ENCODE results near the gene NRM.
"Not testable (repeated sequence)": the region's sequence is repeated elsewhere in the genome, so short reads cannot be mapped to it uniquely, and the experiment has no call there.

Gene NRM

DNA sequence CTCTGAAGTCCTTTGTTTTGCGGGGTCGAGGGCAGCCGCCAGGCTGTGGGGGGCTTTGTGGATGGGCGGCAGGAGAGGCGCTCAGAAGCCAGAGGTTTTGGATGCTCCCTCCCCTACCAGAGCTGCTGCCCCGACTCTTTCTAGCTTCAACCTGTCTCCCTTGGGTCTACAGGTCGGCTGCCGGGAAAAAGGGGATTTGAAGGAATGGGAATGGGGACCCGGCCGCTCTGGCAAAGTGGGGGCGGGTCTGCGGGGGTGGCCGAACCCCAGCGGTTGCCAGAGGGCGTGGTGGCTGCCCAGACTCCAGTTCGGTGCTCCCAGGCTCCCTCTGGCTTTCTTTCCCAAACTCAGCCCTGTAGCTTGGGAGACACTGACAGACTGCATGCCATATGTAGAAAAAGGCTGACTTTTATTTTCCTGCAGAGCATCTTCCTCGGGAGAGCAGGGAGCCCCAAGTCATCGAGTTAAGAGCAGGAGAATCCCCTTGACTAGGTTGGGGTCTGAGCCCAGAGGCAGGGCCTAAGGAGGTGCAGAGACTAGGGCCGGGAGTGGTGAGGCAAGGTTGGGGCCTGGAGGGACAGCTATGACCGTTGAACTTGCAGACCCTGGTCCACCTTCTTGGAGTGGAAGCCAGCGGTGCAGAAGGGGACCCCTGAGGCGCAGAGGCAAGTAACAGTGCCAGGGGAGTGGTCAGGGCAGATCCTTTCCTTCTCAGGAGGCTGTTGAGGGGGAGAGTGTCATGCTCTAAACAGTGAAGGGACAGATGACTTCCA lies 2.9 kb downstream of the NRM start:
- DNase-seq: no peak

- DNase-seq: peak; percentile 32
Measured at GRCh38 chr6:30686908-30687658, 3.7 kb downstream of the NRM start.

DNA sequence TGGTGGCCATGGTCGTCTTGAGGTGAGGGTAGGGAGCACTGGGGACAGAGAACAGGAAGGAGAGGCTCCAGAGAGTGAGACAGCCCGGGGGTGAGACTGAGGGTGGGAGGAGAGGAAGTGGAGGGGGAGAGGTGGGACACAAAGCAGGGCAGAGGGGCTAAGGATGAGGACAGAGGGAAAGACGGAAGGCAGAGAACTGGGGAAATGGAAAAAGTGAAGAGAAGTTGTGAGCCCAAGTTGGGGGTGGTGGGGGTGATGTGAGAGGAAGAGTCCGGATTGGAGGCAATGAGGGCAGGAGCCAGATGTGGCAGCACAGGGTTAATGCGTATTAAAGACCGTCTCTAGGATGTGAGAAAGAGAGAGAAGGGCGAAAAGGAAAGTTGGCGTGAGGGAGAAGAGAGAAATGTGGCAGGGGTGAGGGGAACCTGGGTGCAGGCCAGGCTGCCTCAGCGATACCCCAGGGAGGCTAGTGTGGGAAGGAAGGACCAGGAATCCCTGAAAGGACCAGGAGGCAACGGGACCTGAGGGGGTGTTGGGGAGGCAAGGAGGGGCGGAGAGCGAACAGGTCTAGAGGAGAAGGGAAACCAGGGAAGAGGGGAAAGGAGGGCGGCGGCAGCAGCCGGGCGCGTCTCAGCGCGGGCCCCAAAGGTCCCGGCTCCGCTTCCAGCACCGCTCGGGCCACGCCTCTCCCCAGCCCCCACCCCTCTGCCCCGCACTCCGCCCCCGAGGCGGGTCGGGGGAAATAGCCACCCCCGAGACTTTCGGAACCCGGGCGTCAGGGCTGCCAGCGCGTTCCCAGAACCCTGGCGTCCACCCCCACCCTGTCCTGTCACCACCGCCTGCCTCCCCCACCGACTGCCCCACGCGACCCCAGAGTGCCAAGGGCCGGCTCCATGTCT lies 4.5 kb downstream of the NRM start, which contains the start of gene PPP1R18:
TSS of gene PPP1R18 (minus strand) at position 637 of the 899 bp plus-strand sequence. CDS start at position 10, 627 bp downstream.
- no peak for DNase-seq

DNA sequence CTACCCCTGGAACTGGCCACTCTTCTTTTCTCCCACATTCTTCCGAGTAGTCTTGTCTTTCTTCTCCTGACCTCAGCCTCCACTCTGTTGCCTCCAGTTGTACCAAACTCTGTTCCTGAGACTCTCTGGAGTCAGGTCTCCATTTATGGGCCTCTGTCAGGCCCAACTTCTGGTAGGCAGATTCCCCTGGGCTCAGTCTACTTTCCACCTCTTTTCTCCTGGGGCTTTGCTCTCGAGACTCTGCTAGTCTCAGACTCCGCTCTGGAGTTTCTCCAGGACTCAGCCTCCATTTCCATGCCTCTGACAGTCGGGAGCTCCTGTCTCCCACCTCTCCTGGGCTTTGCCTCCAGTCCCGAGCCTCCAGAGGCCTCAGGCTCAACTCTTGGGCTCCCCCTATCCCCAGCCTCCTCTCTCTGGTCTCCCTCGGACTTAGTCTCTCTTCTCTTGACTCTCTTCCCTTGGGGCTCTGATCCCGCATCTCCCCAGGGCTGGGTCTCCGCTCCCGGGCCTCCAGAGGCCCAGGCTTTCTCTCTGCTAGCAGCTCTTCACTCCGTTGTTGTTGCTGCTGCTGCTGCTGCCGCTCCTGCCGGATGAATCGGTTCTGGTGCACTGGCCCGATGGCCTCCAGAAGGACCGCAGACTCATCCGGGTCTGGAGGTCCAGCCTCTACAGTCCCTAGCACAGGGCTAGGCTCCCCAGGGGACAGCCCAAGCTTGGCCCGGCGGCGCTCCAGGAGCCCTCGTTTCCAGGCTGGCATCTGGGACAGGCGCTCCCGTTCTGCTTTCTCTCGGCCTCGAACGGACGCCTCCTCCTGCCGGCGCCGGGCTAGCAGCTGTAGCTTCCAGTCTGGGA lies 5.4 kb downstream of the NRM start:
- no peak for DNase-seq

- no peak for DNase-seq
Measured at GRCh38 chr6:30684386-30685156, 6.2 kb downstream of the NRM start.

GRCh38 chr6:30683980-30684338 lies 6.8 kb downstream of the NRM start:
- DNase-seq: no peak

DNA sequence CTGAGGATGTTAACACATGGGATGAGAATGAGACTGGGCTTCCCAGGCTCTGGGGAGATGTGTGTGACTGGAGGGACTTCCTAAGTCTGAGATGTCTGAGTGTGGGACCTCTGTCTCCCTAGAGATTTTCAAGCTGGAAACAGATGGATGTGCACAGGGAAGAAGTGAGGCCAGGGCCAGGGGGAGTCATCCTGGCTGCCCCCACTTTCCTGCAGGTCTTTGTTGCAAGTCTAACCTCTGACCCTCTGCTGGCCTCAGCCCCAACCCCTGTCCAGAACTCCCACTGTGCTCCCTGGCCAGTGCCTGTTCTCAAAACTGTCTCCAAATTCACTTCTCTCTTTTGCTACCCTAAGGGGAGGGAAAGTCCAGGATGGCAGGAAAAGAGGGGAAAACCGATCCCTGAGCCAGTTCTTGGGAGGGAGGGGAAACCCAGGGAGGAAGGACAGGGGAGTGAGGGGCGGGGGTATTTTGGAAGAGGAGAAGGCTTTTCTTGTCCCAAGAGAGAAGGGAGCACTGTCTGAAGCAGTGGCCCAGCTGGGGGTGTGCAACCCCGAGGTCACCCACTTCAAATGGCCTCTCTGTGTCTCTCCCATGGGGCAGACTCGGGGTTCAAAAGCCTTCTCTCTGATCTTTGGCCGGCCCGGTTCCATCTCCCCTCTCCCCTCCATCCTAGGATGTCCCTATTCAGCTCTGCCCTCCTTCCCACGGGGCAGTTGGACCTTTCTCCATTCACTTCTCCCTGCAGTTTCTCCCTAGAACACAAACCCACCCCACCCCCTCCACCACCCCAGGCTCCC lies 7.4 kb downstream of the NRM start:
- no peak for DNase-seq

- no peak for DNase-seq
Measured at GRCh38 chr6:30682143-30683117, 8.4 kb downstream of the NRM start.

DNA sequence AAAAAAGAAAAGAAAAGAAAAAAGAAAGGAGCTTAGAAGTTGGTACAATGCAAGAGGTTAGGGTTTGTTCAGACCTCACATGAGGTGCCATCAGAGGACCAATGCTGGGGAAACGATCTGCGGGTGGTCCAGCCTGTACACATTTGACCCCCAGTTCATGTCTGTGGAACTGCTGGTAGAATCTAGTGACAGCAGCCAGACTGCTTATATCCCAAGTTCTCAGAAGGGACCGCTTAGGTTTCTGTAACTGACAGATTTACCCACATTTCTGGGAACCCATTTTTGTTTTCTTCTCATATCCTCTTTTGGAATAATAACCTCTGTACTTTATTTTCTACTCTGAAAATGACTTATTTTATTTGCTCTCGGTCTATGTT lies 9.0 kb downstream of the NRM start:
- DNase-seq: no peak

GRCh38 chr6:30679765-30680535 lies 10.8 kb downstream of the NRM start:
- no peak for DNase-seq

DNA sequence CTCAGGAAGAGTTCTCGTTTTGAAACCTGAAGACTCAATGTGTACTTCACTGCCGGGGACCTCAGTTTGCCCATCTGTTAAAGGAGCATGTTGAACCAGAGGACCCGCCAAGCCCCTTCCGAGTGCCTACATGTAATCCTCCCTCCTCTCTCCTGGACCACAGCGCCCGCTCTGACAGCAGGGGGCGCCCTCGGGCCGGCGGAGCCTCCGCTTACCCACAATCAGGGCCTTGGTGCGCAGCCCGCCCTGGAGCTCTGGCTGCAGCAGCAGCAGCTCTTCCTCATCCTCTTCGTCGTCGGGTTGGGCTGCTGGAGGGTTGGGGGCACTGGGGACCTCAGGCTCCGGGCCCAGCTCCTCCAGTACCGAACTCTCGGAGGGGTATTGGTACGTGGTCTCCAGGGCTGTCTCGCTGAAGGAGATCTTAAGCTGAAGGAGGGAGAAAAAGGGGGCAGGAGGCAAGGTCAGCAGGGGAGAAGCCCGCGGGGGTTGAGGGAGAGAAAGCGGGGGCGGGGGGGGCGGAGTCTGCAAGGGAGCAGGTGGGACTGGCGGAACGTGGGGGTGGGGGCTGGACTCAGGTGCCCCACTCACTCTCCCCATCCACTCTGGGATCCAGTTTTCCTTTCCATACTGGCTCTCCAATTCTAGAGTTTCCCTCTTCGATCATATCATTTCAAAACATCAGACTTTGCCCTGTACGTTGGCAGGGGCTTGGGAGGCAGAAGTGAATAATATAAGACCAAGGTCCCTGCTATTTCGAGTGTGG lies 11.6 kb downstream of the NRM start:
- DNase-seq: peak; percentile 15

- DNase-seq: no peak
Measured at GRCh38 chr6:30676660-30677285, 14.0 kb downstream of the NRM start.

DNA sequence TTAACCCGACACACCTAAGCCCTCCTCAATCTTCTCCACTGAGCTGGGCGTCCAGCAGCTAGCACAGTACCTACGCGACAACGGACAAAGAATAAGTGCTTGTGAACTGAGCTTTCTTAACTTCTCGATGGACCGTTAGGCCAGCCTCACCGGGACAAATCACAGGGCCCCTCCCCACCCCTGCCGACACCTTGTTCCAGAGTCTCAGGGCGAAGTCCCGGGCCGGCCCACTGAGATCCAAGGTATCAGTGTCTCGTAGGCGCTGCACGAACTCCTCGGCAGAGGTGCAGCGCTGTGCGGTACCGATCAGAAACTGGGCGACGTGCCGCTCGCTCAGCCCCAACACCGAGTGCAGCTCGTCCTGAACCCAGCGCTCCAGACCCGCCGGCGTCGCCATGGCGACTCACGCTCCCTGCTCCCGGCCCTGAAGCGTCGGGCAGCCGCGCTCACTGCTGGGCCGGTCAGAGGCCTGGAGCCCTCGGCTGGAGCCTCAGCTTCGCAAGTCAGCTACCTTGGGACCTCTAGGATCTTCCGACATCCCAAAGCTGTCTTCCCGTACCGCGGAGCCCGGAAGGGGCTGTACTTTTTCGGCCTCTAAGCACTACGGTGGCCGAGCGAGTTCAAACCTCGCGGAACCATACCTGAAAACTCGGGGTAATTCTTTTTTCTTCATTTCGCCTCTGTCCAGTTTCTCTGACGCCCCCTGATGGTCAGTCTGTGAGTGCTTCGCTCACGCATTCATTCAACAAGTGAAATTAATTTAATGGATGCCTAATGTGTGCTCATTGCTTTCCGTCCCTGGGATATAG lies 18.1 kb downstream of the NRM start, which contains the start of gene DHX16:
TSS of gene DHX16 (minus strand) at position 562 of the 809 bp plus-strand sequence. CDS start at position 397, 165 bp downstream.
- DNase-seq: peak; percentile 84

DNA sequence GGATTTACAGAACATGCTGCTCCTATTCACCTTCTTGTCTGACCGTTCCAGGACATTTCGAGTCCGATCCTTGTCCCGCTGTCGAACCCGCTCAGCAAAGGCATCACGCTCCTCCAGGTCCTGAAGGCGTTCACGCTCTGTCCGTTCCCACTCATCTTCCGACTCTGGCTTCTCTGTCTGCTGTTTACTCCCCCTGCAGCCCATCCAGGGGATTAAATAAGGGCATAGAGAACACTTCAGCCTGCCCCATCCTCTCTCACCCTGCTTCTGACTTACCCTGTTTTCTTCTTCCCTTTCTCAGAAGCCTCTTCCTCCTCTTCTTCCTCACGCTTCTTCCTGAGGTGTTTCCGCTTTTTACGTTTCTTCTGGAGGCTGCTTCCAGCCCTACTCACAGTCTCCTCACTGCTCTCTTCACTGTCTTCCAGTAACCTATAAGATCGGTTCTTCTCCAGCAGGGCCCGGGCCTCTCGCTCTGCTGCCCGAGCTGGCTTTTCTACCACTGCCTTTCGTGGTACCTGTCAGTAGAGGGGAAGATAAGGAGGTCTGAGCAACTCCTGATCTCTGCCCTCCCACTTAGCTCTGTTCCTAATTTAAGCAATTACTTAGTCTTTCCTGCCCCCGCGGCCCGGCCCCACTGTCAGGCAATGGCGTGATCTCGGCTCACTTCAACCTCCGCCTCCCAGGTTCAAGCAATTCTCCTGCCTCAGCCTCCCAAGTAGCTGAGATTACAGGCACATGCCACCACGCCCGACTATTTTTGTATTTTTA lies 19.8 kb downstream of the NRM start:
- no peak for DNase-seq

GRCh38 chr6:30666300-30666699 lies 24.5 kb downstream of the NRM start:
- not testable (repeated sequence) for DNase-seq

Measured in NCI-H1417 treated with DMSO at 0.1 percent for 48 hours (cell line).